Motor neuron (in vitro differentiated cells): ENCODE measurements around the gene SNX12. TPM values are rescaled to one million over a fixed set of nuclear protein-coding genes. Genes with fewer than 3 reads are reported as not detected.

Experiments
- ATAC-seq, 8 experiments: fragments of 200-7000 bp; cut with Tn5 transposase; replicated peaks in 6 of 8; 2 replicates each; pipeline ENCODE4 v1.8.0; 2021; ENCODE audit warnings: mild to moderate bottlenecking in 8 of 8, moderate library complexity in 8 of 8
- H3K27ac ChIP-seq, 2 donors: fragments of 250-450 bp; sonication (Bioruptor Pico); 2 replicates each; pipeline ENCODE4 v1.9.0; 2021; ENCODE audit warnings: antibody characterized with exemption in 2 of 2, mild to moderate bottlenecking in 2 of 2, moderate library complexity in 1 of 2
- H3K4me1 ChIP-seq, 2 donors: fragments of 250-450 bp; sonication (Bioruptor Pico); replicated peaks in 1 of 2; 2 replicates each; pipeline ENCODE4 v1.6.1; 2021; ENCODE audit warnings: antibody characterized with exemption in 2 of 2, mild to moderate bottlenecking in 2 of 2, moderate library complexity in 1 of 2
- H3K4me3 ChIP-seq, 5 donors: fragments of 250-450 bp; sonication (Bioruptor Pico); 2 replicates each; pipeline ENCODE4 v1.9.0; 2021; ENCODE audit warnings: antibody characterized with exemption in 5 of 5, mild to moderate bottlenecking in 5 of 5, moderate library complexity in 4 of 5
- WGBS, 10 experiments: fragments of 450-650 bp; shearing (Covaris generic); methylation state at CpG; one replicate each; pipeline ENCODE4 v1.0.0; 2022; 5-methylcytosine and 5-hydroxymethylcytosine counted together
- in situ Hi-C, 9 experiments: fragments of 400-800 bp; cut with MboI; loops; one replicate each; pipeline ENCODE4 v1.15.0; 2021; ENCODE audit warnings: low sequenced_read_pairs in 9 of 9, low pct_unique_long_range_greater_than_20kb in 2 of 9; ENCODE audit not compliant: unreplicated experiment in 9 of 9
- total RNA-seq, 8 experiments: library from RNA; unstranded; fragments of 300-600 nt; gene quantifications; 2 replicates each; pipeline versions ENCODE4 v1.2.3 to v1.2.4, GENCODE V29; 2022

The SNX12 gene
- total RNA-seq, 8 experiments from 2014 or later: 35.8 to 75.0 (median 45.6) TPM

- peaks cover 29 to 34% of the 10 kb centered on the region in 2 donors for H3K4me1 ChIP-seq
- H3K27ac ChIP-seq: no peak overlapping the region
- WGBS, 10 experiments: 10 to 100% (median 75%) methylated on average over 1 to 6 of the region's 31 CpGs; no CpG with 5 or more reads in 6 of the 10 experiments
- in situ Hi-C loops: no loop called here
- ATAC-seq: no peak
- H3K4me3 ChIP-seq: no peak overlapping the region
These were observed 32.7 kb upstream of the SNX12 start for GRCh38 chrX:71100581-71101505.

- H3K4me1 ChIP-seq: peaks cover 29 to 34% of the 10 kb centered on the region in 2 donors
- 20 to 100% (median 45%) methylated on average over 1 to 2 of the region's 4 CpGs; no CpG with 5 or more reads in 7 of the 10 experiments for WGBS, 10 experiments
These were observed 31.6 kb upstream of the SNX12 start for GRCh38 chrX:71099736-71100135.

GRCh38 chrX:71098951-71099506 is 30.9 kb upstream of the SNX12 start:
- Histone ChIP-seq H3K27ac (no peak overlapping the region), H3K4me3 (no peak overlapping the region), H3K4me1 (peaks cover 24 to 28% of the 10 kb centered on the region in 2 donors)
- in situ Hi-C loops: no loop called here
- no peak for ATAC-seq
- 20 to 25% methylated on average over 1 to 2 of the region's 5 CpGs; no CpG with 5 or more reads in 8 of the 10 experiments for WGBS, 10 experiments

More at GRCh38 chrX:71099736-71100135, 31.6 kb upstream of the SNX12 start:
- no peak for ATAC-seq
- Histone ChIP-seq H3K4me3 (no peak overlapping the region), H3K27ac (no peak overlapping the region)
- in situ Hi-C loops: no loop called here

- Histone ChIP-seq H3K4me3 (no peak overlapping the region), H3K27ac (no peak overlapping the region), H3K4me1 (peaks cover 17 to 20% of the 10 kb centered on the region in 2 donors)
- ATAC-seq: peak in 1 of 8 experiments; percentile 5
- in situ Hi-C loops: no loop called here
- 20% methylated on average over 1 of the region's 2 CpGs; no CpG with 5 or more reads in 8 of the 10 experiments for WGBS, 10 experiments
These were observed 30.2 kb upstream of the SNX12 start for GRCh38 chrX:71098302-71098701.

- peaks cover 4 to 9% of the 10 kb centered on the region in 2 donors for H3K4me1 ChIP-seq
- in situ Hi-C loops: no loop called here
- H3K4me3 ChIP-seq: peak overlapping the region; percentile 41 to 74 (median 52)
- no CpG with 5 or more reads among the region's 9 CpGs for WGBS, 10 experiments
- peak in 4 of 8 experiments; percentile 7 to 14 (median 10) for ATAC-seq
- H3K27ac ChIP-seq: no peak overlapping the region
These were observed 28.6 kb upstream of the SNX12 start for GRCh38 chrX:71096760-71097032.

GRCh38 chrX:71095981-71096759 is 28.0 kb upstream of the SNX12 start:
- in situ Hi-C loops: no loop called here
- Histone ChIP-seq H3K27ac (no peak overlapping the region), H3K4me1 (peaks cover 4 to 9% of the 10 kb centered on the region in 2 donors), H3K4me3 (peak overlapping the region; percentile 41 to 74 (median 52))
- ATAC-seq: peak; percentile 27 to 64 (median 61)
- WGBS, 10 experiments: 0 to 26% (median 7%) methylated on average over 1 to 9 of the region's 46 CpGs; no CpG with 5 or more reads in 6 of the 10 experiments

- ATAC-seq: peak; percentile 90 to 98 (median 96)
- peak within 1 kb of the TSS; percentile 41 to 74 (median 52) for H3K4me3 ChIP-seq
- 0 to 16% (median 0%) methylated on average over 1 to 7 of the region's 29 CpGs; no CpG with 5 or more reads in 6 of the 10 experiments for WGBS, 10 experiments
- peaks cover 4 to 9% of the 10 kb centered on the region in 2 donors for H3K4me1 ChIP-seq
- H3K27ac ChIP-seq: peak within 1 kb of the TSS; percentile 27 to 50
- in situ Hi-C loops: no loop called here
These were observed 27.4 kb upstream of the SNX12 start, which contains the start of gene FOXO4 for GRCh38 chrX:71095555-71095980. Gene FOXO4, plus strand, starts transcription at chrX:71095851. Its CDS starts 678 bp downstream, at chrX:71096529.

GRCh38 chrX:71095033-71095432 is 26.9 kb upstream of the SNX12 start:
- in situ Hi-C loops: no loop called here
- peak overlapping the region; percentile 41 to 74 (median 52) for H3K4me3 ChIP-seq
- 0 to 21% (median 10%) methylated on average over 2 to 3 of the region's 6 CpGs; no CpG with 5 or more reads in 7 of the 10 experiments for WGBS, 10 experiments
- peaks cover 4 to 9% of the 10 kb centered on the region in 2 donors for H3K4me1 ChIP-seq
- peak in 5 of 8 experiments; percentile 3 to 28 (median 16) for ATAC-seq
- H3K27ac ChIP-seq: peak overlapping the region; percentile 27 to 50

- ATAC-seq: no peak
- in situ Hi-C loops: no loop called here
- H3K4me1 ChIP-seq: no peaks in the 10 kb centered on the region
- no peak overlapping the region for H3K27ac ChIP-seq
- WGBS, 10 experiments: 39 to 100% (median 70%) methylated on average over 1 to 5 of the region's 5 CpGs; no CpG with 5 or more reads in 4 of the 10 experiments
- no peak overlapping the region for H3K4me3 ChIP-seq
These were observed 23.1 kb upstream of the SNX12 start for GRCh38 chrX:71091263-71091662.

GRCh38 chrX:71085900-71086299 is 17.8 kb upstream of the SNX12 start:
- WGBS, 10 experiments: 0 to 86% (median 51%) methylated on average over 1 to 3 of the region's 4 CpGs; no CpG with 5 or more reads in 7 of the 10 experiments
- H3K4me1 ChIP-seq: no peaks in the 10 kb centered on the region
- ATAC-seq: no peak
- in situ Hi-C loops: no loop called here
- no peak overlapping the region for H3K4me3 ChIP-seq
- no peak overlapping the region for H3K27ac ChIP-seq

GRCh38 chrX:71082822-71083221 is 14.7 kb upstream of the SNX12 start:
- H3K4me3 ChIP-seq: no peak overlapping the region
- in situ Hi-C loops: no loop called here
- ATAC-seq: no peak
- no peaks in the 10 kb centered on the region for H3K4me1 ChIP-seq
- no peak overlapping the region for H3K27ac ChIP-seq
- 57 to 100% methylated on average over 1 to 3 of the region's 4 CpGs; no CpG with 5 or more reads in 8 of the 10 experiments for WGBS, 10 experiments

GRCh38 chrX:71082124-71082647 is 14.1 kb upstream of the SNX12 start:
- no peaks in the 10 kb centered on the region for H3K4me1 ChIP-seq
- in situ Hi-C loops: no loop called here
- H3K27ac ChIP-seq: no peak overlapping the region
- ATAC-seq: peak in 1 of 8 experiments; percentile 62
- H3K4me3 ChIP-seq: no peak overlapping the region
- WGBS, 10 experiments: 0 to 40% (median 29%) methylated on average over 1 to 5 of the region's 5 CpGs; no CpG with 5 or more reads in 7 of the 10 experiments
